ENCODE measurements around the gene EEF2K. TPM values are rescaled to one million over a fixed set of nuclear protein-coding genes. Genes with fewer than 3 reads are reported as not detected.

The EEF2K gene
- total RNA-seq, 3 donors from 2014 or later = 23.3 to 40.5 (median 30.0) TPM

- peaks cover 23% of the 10 kb centered on the region for H3K36me3 ChIP-seq
- DNase-seq (ENCODE audit: low spot score in 2 of 2) = no peak
- no peaks in the 10 kb centered on the region for H3K27me3 ChIP-seq
- no peak for TF ChIP-seq POLR2AphosphoS5 (IDR thresholded peaks at IDR 0.05)
- no peak for TF ChIP-seq POLR2A (IDR thresholded peaks at IDR 0.05)
- TF ChIP-seq CTCF (IDR thresholded peaks at IDR 0.05) = no peak
- intact Hi-C loops (cut with DNase I; ENCODE audit: low total_unique reads) = no loop called here
- no peaks in the 10 kb centered on the region for H3K9me3 ChIP-seq
- no peak overlapping the region for H3K27ac ChIP-seq
- no peaks in the 10 kb centered on the region for H3K4me1 ChIP-seq
- no peak overlapping the region for H3K4me3 ChIP-seq
Observed at GRCh38 chr16:22257440-22257839, 51.4 kb downstream of the EEF2K start.

GRCh38 chr16:22260490-22260889, 54.4 kb downstream of the EEF2K start:
- H3K9me3 ChIP-seq = no peaks in the 10 kb centered on the region
- H3K36me3 ChIP-seq = peaks cover 15% of the 10 kb centered on the region
- H3K27me3 ChIP-seq = no peaks in the 10 kb centered on the region
- TF ChIP-seq CTCF (IDR thresholded peaks at IDR 0.05) (no peak), POLR2AphosphoS5 (IDR thresholded peaks at IDR 0.05) (no peak), POLR2A (IDR thresholded peaks at IDR 0.05) (no peak)
- H3K4me1 ChIP-seq = no peaks in the 10 kb centered on the region
- no peak for DNase-seq (ENCODE audit: low spot score in 2 of 2)
- intact Hi-C loops (cut with DNase I; ENCODE audit: low total_unique reads) = no loop called here
- H3K27ac ChIP-seq = no peak overlapping the region
- H3K4me3 ChIP-seq = no peak overlapping the region

- Histone ChIP-seq H3K27ac (no peak overlapping the region), H3K4me1 (no peaks in the 10 kb centered on the region), H3K4me3 (no peak overlapping the region), H3K9me3 (no peaks in the 10 kb centered on the region), H3K36me3 (peaks cover 16% of the 10 kb centered on the region), H3K27me3 (no peaks in the 10 kb centered on the region)
- TF ChIP-seq POLR2AphosphoS5 (IDR thresholded peaks at IDR 0.05) (no peak), POLR2A (IDR thresholded peaks at IDR 0.05) (no peak), CTCF (IDR thresholded peaks at IDR 0.05) (no peak)
- DNase-seq (ENCODE audit: low spot score in 2 of 2) = no peak
- intact Hi-C loops (cut with DNase I; ENCODE audit: low total_unique reads) = no loop called here
Observed at GRCh38 chr16:22262460-22262859, 56.4 kb downstream of the EEF2K start.

DNA sequence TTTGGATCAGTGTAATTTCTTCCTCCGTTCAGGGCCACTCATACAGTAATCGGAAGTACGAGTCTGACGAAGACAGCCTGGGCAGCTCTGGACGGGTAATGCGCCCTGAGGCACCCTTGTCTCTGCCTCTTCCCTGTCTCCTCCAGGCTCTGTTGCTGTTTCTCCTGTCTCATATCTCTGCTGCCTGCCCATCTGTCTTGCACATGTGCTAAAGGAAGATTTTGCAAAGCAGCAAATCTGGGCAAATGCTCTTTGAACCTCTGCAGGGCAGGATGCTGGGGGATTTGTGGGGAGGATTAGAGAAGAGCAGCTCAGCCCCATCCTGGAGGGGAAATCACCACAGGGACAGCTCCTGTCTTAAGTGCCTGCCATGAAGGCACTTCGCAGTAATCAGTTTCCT, 58.7 kb downstream of the EEF2K start:
- H3K27me3 ChIP-seq = no peaks in the 10 kb centered on the region
- no peak overlapping the region for H3K4me3 ChIP-seq
- intact Hi-C loops (cut with DNase I; ENCODE audit: low total_unique reads) = no loop called here
- no peaks in the 10 kb centered on the region for H3K4me1 ChIP-seq
- H3K36me3 ChIP-seq = peaks cover 7% of the 10 kb centered on the region
- H3K9me3 ChIP-seq = no peaks in the 10 kb centered on the region
- no peak for TF ChIP-seq POLR2A (IDR thresholded peaks at IDR 0.05)
- H3K27ac ChIP-seq = no peak overlapping the region
- no peak for DNase-seq (ENCODE audit: low spot score in 2 of 2)

GRCh38 chr16:22265351-22265750, 59.3 kb downstream of the EEF2K start:
- Histone ChIP-seq H3K9me3 (no peaks in the 10 kb centered on the region), H3K4me3 (no peak overlapping the region), H3K4me1 (no peaks in the 10 kb centered on the region), H3K27ac (no peak overlapping the region), H3K36me3 (peaks cover 7% of the 10 kb centered on the region), H3K27me3 (no peaks in the 10 kb centered on the region)
- no peak for DNase-seq (ENCODE audit: low spot score in 2 of 2)
- no peak for TF ChIP-seq POLR2A (IDR thresholded peaks at IDR 0.05)
- no peak for TF ChIP-seq CTCF (IDR thresholded peaks at IDR 0.05)
- no peak for TF ChIP-seq POLR2AphosphoS5 (IDR thresholded peaks at IDR 0.05)
- intact Hi-C loops (cut with DNase I; ENCODE audit: low total_unique reads) = no loop called here

- no peaks in the 10 kb centered on the region for H3K27me3 ChIP-seq
- no peak overlapping the region for H3K4me3 ChIP-seq
- intact Hi-C loops (cut with DNase I; ENCODE audit: low total_unique reads) = no loop called here
- H3K9me3 ChIP-seq = no peaks in the 10 kb centered on the region
- H3K4me1 ChIP-seq = no peaks in the 10 kb centered on the region
- no peak overlapping the region for H3K27ac ChIP-seq
- peaks cover 7% of the 10 kb centered on the region for H3K36me3 ChIP-seq
- no peak for DNase-seq (ENCODE audit: low spot score in 2 of 2)
- TF ChIP-seq CTCF (IDR thresholded peaks at IDR 0.05) = no peak
- no peak for TF ChIP-seq POLR2AphosphoS5 (IDR thresholded peaks at IDR 0.05)
- TF ChIP-seq POLR2A (IDR thresholded peaks at IDR 0.05) = no peak
Observed at GRCh38 chr16:22266546-22266945, 60.5 kb downstream of the EEF2K start.
